ENCODE results near the gene RNF168.
"Not testable (repeated sequence)": the region's sequence is repeated elsewhere in the genome, so short reads cannot be mapped to it uniquely, and the experiment has no call there.

The RNF168 gene

GRCh38 chr3:196423044-196423781, 80.4 kb downstream of the RNF168 start:
- Histone ChIP-seq H2AFZ (ENCODE audit: low read length) (no peak overlapping the region), H3K79me2 (ENCODE audit: low read length) (peaks cover 99% of the 10 kb centered on the region), H3F3A (ENCODE audit: insufficient read depth, low read length) (no peaks in the 10 kb centered on the region), H3K4me1 (ENCODE audit: low read length) (no peaks in the 10 kb centered on the region), H3K9me3 (replicated peaks; ENCODE audit: insufficient read depth, low read length) (no peaks in the 10 kb centered on the region), H3K4me2 (ENCODE audit: low read depth, low read length) (no peak overlapping the region), H4K20me1 (ENCODE audit: insufficient read depth, low read length) (0 out of 2 replicates have a peak, but pooled peaks cover 16% of the 10 kb centered on the region), H3K36me3 (replicated peaks; ENCODE audit: insufficient read depth, low read length) (no peaks in the 10 kb centered on the region), H3K9me2 (replicated peaks; ENCODE audit: insufficient read depth, low read length) (no peaks in the 10 kb centered on the region), H3K9ac (ENCODE audit: low read length) (no peak overlapping the region), H3K4me3 (ENCODE audit: low read length) (no peak overlapping the region), H3K27ac (ENCODE audit: low read length) (no peak overlapping the region), H3K27me3 (replicated peaks; ENCODE audit: insufficient read depth, low read length) (no peaks in the 10 kb centered on the region)
- TF ChIP-seq CTCF (IDR thresholded peaks at IDR 0.05; ENCODE audit: low read length) = no peak
- peak; percentile 15 for DNase-seq

- H3K4me2 ChIP-seq (ENCODE audit: low read depth, low read length); H3K27ac ChIP-seq (ENCODE audit: low read length); H3K9me3 ChIP-seq (replicated peaks; ENCODE audit: insufficient read depth, low read length); DNase-seq; H3F3A ChIP-seq (ENCODE audit: insufficient read depth, low read length); H3K36me3 ChIP-seq (replicated peaks; ENCODE audit: insufficient read depth, low read length); H3K9ac ChIP-seq (ENCODE audit: low read length); H3K27me3 ChIP-seq (replicated peaks; ENCODE audit: insufficient read depth, low read length); H2AFZ ChIP-seq (ENCODE audit: low read length); H3K4me3 ChIP-seq (ENCODE audit: low read length); H3K4me1 ChIP-seq (ENCODE audit: low read length); H3K9me2 ChIP-seq (replicated peaks; ENCODE audit: insufficient read depth, low read length): not testable (repeated sequence)
- Histone ChIP-seq H3K79me2 (ENCODE audit: low read length) (peaks cover 99% of the 10 kb centered on the region), H4K20me1 (ENCODE audit: insufficient read depth, low read length) (0 out of 2 replicates have a peak, but pooled peaks cover 16% of the 10 kb centered on the region)
Measured at GRCh38 chr3:196421668-196422067, 81.9 kb downstream of the RNF168 start.

GRCh38 chr3:196419386-196419785, 84.2 kb downstream of the RNF168 start:
- Histone ChIP-seq H3K27ac (ENCODE audit: low read length) (no peak overlapping the region), H3K36me3 (replicated peaks; ENCODE audit: insufficient read depth, low read length) (no peaks in the 10 kb centered on the region), H3K9me3 (replicated peaks; ENCODE audit: insufficient read depth, low read length) (no peaks in the 10 kb centered on the region), H3K9ac (ENCODE audit: low read length) (no peak overlapping the region), H3K79me2 (ENCODE audit: low read length) (peaks cover 99% of the 10 kb centered on the region), H3K9me2 (replicated peaks; ENCODE audit: insufficient read depth, low read length) (no peaks in the 10 kb centered on the region), H3K27me3 (replicated peaks; ENCODE audit: insufficient read depth, low read length) (no peaks in the 10 kb centered on the region), H4K20me1 (ENCODE audit: insufficient read depth, low read length) (0 out of 2 replicates have a peak, but pooled peaks cover 12% of the 10 kb centered on the region), H3F3A (ENCODE audit: insufficient read depth, low read length) (no peaks in the 10 kb centered on the region), H3K4me2 (ENCODE audit: low read depth, low read length) (no peak overlapping the region), H3K4me3 (ENCODE audit: low read length) (no peak overlapping the region), H2AFZ (ENCODE audit: low read length) (no peak overlapping the region), H3K4me1 (ENCODE audit: low read length) (no peaks in the 10 kb centered on the region)
- DNase-seq = no peak
- TF ChIP-seq EZH2phosphoT487 (IDR thresholded peaks at IDR 0.05; ENCODE audit: low read length) = no peak
- no peak for TF ChIP-seq EZH2 (optimal IDR thresholded peaks at IDR 0.05; ENCODE audit: low read depth, low read length)
- TF ChIP-seq CTCF (IDR thresholded peaks at IDR 0.05; ENCODE audit: low read length) = no peak
